HepG2 (cell line): ENCODE data around the gene TMC2.

Source experiments
- EP300 ChIP-seq, 3 experiments: sonication (generic) in 1 of 3; formaldehyde crosslinking in 1 of 3; IDR thresholded peaks; 2 replicates each; pipeline versions ENCODE4 v1.5.1 to v1.6.1; 2011 to 2020; ENCODE audit warnings: low read depth in 2 of 3, low read length in 2 of 3, borderline replicate concordance in 1 of 3, improper control_type of control experiment in 1 of 3, mild to moderate bottlenecking in 1 of 3, missing genetic modification reagents in 1 of 3, moderate library complexity in 1 of 3
- FOXA3 ChIP-seq: IDR thresholded peaks from 2 replicates; pipeline ENCODE4 v1.6.1; 2016; ENCODE audit warnings: missing genetic modification reagents, missing compliant biosample characterization
- HNRNPH1 ChIP-seq: fragments of 200-400 bp; formaldehyde crosslinking; optimal IDR thresholded peaks from 2 replicates; pipeline ENCODE3; 2017; ENCODE audit warnings: mild to moderate bottlenecking, low read depth, low read length
- JARID2 ChIP-seq: sonication (generic); formaldehyde crosslinking; IDR thresholded peaks from 2 replicates; pipeline ENCODE4 v1.8.1; 2023; ENCODE audit warnings: missing genetic modification reagents, inconsistent platforms; ENCODE audit not compliant: insufficient replicate concordance
- JUND ChIP-seq: sonication (generic); formaldehyde crosslinking; IDR thresholded peaks from 2 replicates; pipeline ENCODE4 v1.8.0; 2022; ENCODE audit warnings: mild to moderate bottlenecking, missing genetic modification reagents
- MATR3 ChIP-seq: sonication (generic); formaldehyde crosslinking; IDR thresholded peaks from 2 replicates; pipeline ENCODE4 v1.4.0; 2020; ENCODE audit warnings: missing genetic modification reagents
- POLR2A ChIP-seq, 2 experiments: IDR thresholded peaks; 2 replicates each; pipeline ENCODE4 v1.6.1; 2011; ENCODE audit warnings: low read depth in 2 of 2, low read length in 2 of 2, mild to moderate bottlenecking in 1 of 2, moderate library complexity in 1 of 2; ENCODE audit not compliant: insufficient read depth in 1 of 2
- RAD21 ChIP-seq: fragments of 450-650 bp; formaldehyde crosslinking; IDR thresholded peaks from 2 replicates; pipeline ENCODE4 v1.5.0; 2020; ENCODE audit warnings: mild to moderate bottlenecking
- SMAD1 ChIP-seq: sonication (generic); formaldehyde crosslinking; IDR thresholded peaks from 2 replicates; pipeline ENCODE4 v1.4.0; 2020; ENCODE audit warnings: missing genetic modification reagents, low read depth, mild to moderate bottlenecking, borderline replicate concordance
- SP5 ChIP-seq: IDR thresholded peaks from 2 replicates; pipeline ENCODE4 v1.6.1; 2016; ENCODE audit warnings: low read depth, borderline replicate concordance
- TP53 ChIP-seq: sonication (generic); formaldehyde crosslinking; conservative IDR thresholded peaks from 2 replicates; pipeline ENCODE4 v1.4.0; 2020; ENCODE audit warnings: missing genetic modification reagents
- TF ChIP-seq, protein P1 (sequence below): sonication (generic); formaldehyde crosslinking; IDR thresholded peaks from 2 replicates; pipeline ENCODE4 v1.5.1; 2020; ENCODE audit warnings: missing genetic modification reagents, mild to moderate bottlenecking, borderline replicate concordance
- TF ChIP-seq, protein P2 (sequence below): sonication (generic); formaldehyde crosslinking; IDR thresholded peaks from 2 replicates; pipeline ENCODE4 v1.5.0; 2020; ENCODE audit warnings: mild to moderate bottlenecking, missing genetic modification reagents, moderate library complexity
- TF ChIP-seq, protein P3 (sequence below): sonication (generic); formaldehyde crosslinking; IDR thresholded peaks from 2 replicates; pipeline ENCODE4 v1.8.1; 2023; ENCODE audit warnings: missing genetic modification reagents, mild to moderate bottlenecking, borderline replicate concordance

GRCh38 chr20:2596673-2597279 lies 60.4 kb downstream of the TMC2 start:
- TF ChIP-seq, protein P1, sequence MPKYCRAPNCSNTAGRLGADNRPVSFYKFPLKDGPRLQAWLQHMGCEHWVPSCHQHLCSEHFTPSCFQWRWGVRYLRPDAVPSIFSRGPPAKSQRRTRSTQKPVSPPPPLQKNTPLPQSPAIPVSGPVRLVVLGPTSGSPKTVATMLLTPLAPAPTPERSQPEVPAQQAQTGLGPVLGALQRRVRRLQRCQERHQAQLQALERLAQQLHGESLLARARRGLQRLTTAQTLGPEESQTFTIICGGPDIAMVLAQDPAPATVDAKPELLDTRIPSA (CRISPR knock-in tag), result no peak
- TF ChIP-seq TP53 (no peak), POLR2A (IDR thresholded peaks at IDR 0.05; ENCODE audit: insufficient read depth in 1 of 2, low read depth in 2 of 2, low read length in 2 of 2) (no peak), JARID2 (no peak), SMAD1 (CRISPR knock-in tag) (no peak), EP300 (IDR thresholded peaks at IDR 0.05; ENCODE audit: low read depth in 2 of 2, low read length in 2 of 2) (no peak), EP300 (CRISPR knock-in tag; IDR thresholded peaks at IDR 0.05; ENCODE audit: borderline replicate concordance) (no peak), RAD21 (CRISPR knock-in tag) (no peak), MATR3 (no peak), JUND (CRISPR knock-in tag) (no peak), HNRNPH1 (no peak), SP5 (no peak), FOXA3 (CRISPR knock-in tag) (no peak)
- TF ChIP-seq, protein P2, sequence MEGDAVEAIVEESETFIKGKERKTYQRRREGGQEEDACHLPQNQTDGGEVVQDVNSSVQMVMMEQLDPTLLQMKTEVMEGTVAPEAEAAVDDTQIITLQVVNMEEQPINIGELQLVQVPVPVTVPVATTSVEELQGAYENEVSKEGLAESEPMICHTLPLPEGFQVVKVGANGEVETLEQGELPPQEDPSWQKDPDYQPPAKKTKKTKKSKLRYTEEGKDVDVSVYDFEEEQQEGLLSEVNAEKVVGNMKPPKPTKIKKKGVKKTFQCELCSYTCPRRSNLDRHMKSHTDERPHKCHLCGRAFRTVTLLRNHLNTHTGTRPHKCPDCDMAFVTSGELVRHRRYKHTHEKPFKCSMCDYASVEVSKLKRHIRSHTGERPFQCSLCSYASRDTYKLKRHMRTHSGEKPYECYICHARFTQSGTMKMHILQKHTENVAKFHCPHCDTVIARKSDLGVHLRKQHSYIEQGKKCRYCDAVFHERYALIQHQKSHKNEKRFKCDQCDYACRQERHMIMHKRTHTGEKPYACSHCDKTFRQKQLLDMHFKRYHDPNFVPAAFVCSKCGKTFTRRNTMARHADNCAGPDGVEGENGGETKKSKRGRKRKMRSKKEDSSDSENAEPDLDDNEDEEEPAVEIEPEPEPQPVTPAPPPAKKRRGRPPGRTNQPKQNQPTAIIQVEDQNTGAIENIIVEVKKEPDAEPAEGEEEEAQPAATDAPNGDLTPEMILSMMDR, result no peak
- TF ChIP-seq, protein P3, sequence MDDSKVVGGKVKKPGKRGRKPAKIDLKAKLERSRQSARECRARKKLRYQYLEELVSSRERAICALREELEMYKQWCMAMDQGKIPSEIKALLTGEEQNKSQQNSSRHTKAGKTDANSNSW (CRISPR knock-in tag), result no peak
